ENCODE measurements around the gene THRAP3.

Gene THRAP3, protein sequence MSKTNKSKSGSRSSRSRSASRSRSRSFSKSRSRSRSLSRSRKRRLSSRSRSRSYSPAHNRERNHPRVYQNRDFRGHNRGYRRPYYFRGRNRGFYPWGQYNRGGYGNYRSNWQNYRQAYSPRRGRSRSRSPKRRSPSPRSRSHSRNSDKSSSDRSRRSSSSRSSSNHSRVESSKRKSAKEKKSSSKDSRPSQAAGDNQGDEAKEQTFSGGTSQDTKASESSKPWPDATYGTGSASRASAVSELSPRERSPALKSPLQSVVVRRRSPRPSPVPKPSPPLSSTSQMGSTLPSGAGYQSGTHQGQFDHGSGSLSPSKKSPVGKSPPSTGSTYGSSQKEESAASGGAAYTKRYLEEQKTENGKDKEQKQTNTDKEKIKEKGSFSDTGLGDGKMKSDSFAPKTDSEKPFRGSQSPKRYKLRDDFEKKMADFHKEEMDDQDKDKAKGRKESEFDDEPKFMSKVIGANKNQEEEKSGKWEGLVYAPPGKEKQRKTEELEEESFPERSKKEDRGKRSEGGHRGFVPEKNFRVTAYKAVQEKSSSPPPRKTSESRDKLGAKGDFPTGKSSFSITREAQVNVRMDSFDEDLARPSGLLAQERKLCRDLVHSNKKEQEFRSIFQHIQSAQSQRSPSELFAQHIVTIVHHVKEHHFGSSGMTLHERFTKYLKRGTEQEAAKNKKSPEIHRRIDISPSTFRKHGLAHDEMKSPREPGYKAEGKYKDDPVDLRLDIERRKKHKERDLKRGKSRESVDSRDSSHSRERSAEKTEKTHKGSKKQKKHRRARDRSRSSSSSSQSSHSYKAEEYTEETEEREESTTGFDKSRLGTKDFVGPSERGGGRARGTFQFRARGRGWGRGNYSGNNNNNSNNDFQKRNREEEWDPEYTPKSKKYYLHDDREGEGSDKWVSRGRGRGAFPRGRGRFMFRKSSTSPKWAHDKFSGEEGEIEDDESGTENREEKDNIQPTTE

DNA sequence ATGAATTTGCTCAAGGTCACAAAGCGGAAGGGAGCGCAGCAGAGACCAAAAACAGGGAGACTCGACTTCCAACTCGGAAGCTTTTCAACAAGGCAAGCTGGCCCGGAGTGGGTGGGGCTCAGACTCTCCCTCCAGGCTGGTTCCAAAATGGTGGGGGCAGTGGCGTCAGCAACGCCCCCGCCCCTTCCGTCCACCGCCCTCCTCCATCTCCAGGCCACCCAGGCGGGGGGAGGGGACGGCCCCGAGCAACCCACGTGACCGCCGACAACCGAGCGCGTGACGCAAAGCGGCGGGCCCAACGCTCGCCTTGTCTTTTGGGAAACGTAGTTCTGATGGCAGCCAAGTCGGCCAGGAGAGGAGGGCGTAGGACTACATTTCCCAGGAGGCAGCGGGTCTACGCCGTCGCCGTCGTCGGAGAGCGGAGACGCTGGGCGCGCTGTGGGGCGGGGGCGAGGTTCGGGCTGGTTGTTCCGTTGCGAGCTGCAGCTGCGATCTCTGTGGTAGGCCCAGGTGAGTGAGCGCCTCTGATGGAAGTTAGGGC, at the start of gene THRAP3:
Gene THRAP3, plus strand, starts transcription at position 448 of the 541 bp plus-strand sequence. CDS start 58,121 bp downstream, outside the sequence.
- peak within 1 kb of the TSS; percentile 91 for H3K27ac ChIP-seq
- TF ChIP-seq ZFX (IDR thresholded peaks at IDR 0.05; ENCODE audit: borderline replicate concordance) = no peak
- TF ChIP-seq, protein P1, sequence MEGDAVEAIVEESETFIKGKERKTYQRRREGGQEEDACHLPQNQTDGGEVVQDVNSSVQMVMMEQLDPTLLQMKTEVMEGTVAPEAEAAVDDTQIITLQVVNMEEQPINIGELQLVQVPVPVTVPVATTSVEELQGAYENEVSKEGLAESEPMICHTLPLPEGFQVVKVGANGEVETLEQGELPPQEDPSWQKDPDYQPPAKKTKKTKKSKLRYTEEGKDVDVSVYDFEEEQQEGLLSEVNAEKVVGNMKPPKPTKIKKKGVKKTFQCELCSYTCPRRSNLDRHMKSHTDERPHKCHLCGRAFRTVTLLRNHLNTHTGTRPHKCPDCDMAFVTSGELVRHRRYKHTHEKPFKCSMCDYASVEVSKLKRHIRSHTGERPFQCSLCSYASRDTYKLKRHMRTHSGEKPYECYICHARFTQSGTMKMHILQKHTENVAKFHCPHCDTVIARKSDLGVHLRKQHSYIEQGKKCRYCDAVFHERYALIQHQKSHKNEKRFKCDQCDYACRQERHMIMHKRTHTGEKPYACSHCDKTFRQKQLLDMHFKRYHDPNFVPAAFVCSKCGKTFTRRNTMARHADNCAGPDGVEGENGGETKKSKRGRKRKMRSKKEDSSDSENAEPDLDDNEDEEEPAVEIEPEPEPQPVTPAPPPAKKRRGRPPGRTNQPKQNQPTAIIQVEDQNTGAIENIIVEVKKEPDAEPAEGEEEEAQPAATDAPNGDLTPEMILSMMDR (IDR thresholded peaks at IDR 0.05) = no peak

DNA sequence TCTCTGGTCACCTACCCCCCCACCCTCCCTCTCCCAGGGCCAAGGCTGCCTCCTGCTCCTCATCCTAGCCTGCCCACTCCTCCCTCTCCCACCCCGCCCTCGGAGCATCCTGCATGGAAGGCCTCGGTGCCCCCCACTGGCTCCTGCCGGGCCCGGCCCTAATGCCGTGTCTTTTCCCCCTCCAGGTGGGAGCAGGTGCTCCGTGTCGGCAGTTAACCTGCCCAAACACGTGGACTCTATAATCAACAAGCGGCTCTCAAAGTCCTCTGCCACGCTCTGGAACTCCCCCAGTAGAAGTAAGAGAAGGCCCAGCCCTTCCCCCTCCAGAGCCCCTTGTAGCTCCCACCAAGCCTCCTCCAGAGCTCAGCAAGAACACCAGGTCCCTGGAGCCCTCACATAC, 49.5 kb upstream of the THRAP3 start:
- no peak for TF ChIP-seq ZFX (IDR thresholded peaks at IDR 0.05; ENCODE audit: borderline replicate concordance)
- TF ChIP-seq, protein P1 (IDR thresholded peaks at IDR 0.05) = no peak
- 0 out of 2 replicates have a peak overlapping the region, but pooled peaks have one; percentile 3 for H3K27ac ChIP-seq

DNA sequence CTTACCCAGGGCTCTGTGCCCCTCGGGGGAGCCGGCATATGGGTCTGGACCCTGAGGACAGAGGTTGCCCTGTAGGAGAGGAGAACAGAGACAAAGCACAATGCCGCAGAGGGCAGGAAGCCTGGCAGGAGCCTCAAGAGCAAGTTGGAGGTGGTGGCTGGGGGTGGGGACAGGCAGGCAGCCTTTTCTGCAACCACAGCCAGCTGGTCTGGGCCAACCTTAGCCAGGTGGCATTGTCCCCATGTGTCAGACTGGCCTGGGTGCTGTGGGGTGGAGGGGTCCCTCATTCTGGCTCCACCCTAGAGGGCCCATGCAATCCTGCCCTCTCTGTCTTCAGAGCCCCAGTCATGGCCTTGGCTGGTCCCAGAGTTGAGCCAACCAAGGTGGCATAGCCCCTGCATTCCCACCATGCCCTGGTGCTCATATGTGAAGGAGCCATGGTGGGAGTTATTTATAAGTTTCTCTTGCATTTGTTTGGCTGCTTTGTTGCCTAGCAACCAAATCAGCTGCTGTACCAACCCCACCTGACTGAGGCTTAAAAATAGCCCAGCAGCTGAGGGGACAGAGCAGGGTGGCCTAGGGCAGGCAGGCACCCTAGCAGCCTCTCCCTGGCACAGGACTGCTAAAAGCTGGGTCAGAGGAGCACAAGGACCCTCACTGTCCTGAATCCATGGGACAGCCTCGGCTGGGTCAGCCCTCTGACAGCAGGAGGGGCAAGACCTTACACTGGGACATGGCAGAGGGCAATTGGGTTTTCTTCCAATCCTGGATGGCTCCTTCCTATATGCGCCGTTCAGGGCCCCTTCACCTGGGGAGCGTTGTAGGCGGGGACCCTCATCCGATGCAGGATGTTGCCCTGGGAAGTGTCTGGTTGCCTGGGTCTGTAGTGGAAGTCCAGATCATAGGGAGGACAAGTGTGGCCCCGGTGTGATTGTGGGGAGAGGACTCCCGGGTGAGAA, 48.8 kb upstream of the THRAP3 start:
- 0 out of 2 replicates have a peak overlapping the region, but pooled peaks have one; percentile 3 for H3K27ac ChIP-seq
- TF ChIP-seq, protein P1 (IDR thresholded peaks at IDR 0.05) = no peak
- TF ChIP-seq ZFX (IDR thresholded peaks at IDR 0.05; ENCODE audit: borderline replicate concordance) = no peak

DNA sequence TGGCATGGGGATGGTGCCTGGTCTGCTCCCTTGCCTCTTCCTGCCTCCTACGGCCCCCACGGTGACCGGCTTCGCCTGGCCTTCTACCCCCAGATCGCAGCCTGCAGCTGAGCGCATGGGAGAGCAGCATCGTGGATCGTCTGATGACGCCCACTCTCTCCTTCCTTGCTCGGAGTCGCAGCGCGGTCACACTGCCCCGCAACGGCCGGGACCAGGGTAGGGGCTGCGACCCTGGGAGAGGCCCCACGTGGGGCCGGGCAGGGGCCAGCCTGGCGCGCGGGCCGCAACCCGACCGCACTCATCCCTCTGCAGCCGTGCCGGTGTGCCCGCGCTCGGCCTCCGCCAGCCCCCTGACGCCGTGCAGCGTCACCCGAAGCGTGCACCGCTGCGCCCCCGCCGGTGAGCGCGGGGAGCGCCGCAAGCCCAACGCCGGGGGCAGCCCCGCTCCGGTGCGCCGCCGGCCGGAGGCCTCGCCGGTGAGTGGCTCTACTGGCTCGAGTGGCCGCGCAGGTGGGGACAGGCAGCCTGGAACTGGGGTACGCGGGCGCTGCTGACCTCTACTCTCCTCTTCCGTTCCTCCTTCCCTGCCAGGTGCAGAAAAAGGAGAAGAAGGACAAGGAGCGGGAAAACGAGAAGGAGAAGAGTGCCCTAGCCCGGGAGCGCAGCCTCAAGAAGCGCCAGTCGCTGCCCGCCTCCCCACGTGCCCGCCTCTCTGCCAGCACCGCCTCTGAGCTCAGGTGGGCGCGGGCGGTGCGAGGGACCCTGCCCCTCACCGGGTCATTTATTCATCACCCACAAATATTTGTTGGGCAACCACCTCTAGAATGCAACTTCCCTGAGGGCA, 47.9 kb upstream of the THRAP3 start:
- H3K27ac ChIP-seq = peak overlapping the region; percentile 13; the same call in 1 of the 2 replicates
- TF ChIP-seq, protein P1 (IDR thresholded peaks at IDR 0.05) = no peak
- TF ChIP-seq ZFX (IDR thresholded peaks at IDR 0.05; ENCODE audit: borderline replicate concordance) = no peak

DNA sequence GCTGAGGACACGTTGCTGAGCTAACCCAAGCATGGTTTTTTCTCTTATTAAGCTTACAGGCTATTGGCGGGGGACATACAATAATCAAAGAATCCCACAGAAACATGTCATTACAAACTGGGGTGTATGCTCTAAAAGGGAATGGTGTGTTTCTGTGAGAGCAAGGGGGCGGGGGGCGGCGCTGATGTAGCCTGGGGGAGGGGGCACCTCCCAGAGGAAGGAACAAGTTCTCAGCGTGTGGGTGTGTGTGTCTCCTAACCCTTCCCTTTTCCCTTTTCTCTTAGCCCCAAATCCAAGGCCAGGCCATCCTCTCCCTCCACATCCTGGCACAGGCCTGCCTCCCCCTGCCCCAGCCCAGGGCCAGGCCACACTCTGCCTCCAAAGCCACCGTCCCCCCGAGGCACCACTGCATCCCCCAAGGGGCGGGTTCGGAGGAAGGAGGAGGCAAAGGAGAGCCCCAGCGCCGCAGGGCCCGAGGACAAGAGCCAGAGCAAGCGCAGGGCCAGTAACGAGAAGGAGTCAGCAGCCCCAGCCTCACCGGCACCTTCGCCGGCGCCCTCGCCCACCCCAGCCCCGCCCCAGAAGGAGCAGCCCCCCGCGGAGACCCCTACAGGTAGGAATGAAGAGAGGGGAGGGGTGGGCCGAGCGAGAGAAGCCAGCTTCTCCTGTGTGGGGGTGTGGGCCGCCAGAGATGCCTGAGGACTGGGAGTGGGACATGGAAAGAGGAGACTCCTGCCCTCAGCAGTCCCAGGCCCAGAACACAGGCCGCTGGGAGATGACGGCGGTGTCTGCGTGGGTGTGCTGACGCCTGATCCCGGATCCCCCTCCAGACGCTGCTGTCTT, 46.4 kb upstream of the THRAP3 start:
- TF ChIP-seq ZFX (IDR thresholded peaks at IDR 0.05; ENCODE audit: borderline replicate concordance) = no peak
- TF ChIP-seq, protein P1 (IDR thresholded peaks at IDR 0.05) = no peak

More for the DNA sequence above, 46.4 kb upstream of the THRAP3 start:
- peak overlapping the region; percentile 89 for H3K27ac ChIP-seq

Measured in 22Rv1 (cell line).